HL-60/S4 treated with phorbol 12-myristate 13-acetate at 8.2 ng/mL for 4 days and 3 days (cell line): ENCODE measurements around the gene NOTO.

Experiments used
- in situ Hi-C: fragments of 300-500 bp; cut with MboI; formaldehyde crosslinking; loops from 2 replicates; pipeline ENCODE4 v1.15.0; 2022; ENCODE audit warnings: low sequenced_read_pairs

NOTO gene

GRCh38 chr2:73233154-73233931 lies 31.0 kb downstream of the NOTO start, which contains the start of gene PRADC1:
Gene PRADC1 (minus strand): TSS chr2:73233239. CDS start chr2:73233160, 79 bp downstream.
- in situ Hi-C loops: no loop called here

GRCh38 chr2:73233932-73234832 lies 31.8 kb downstream of the NOTO start, which contains the start of gene CCT7:
Gene CCT7 (plus strand): TSS chr2:73234308. CDS start chr2:73234379, 71 bp downstream.
- in situ Hi-C loops: no loop called here

GRCh38 chr2:73235315-73236028 lies 33.1 kb downstream of the NOTO start:
- in situ Hi-C loops: no loop called here

- in situ Hi-C loops: no loop called here
Observed at GRCh38 chr2:73237168-73237567, 34.8 kb downstream of the NOTO start.

- in situ Hi-C loops: no loop called here
Observed at GRCh38 chr2:73238149-73238548, 35.8 kb downstream of the NOTO start.

GRCh38 chr2:73238976-73239375 lies 36.6 kb downstream of the NOTO start:
- in situ Hi-C loops: no loop called here

GRCh38 chr2:73239776-73240175 lies 37.4 kb downstream of the NOTO start:
- in situ Hi-C loops: no loop called here

GRCh38 chr2:73243884-73244570 lies 41.7 kb downstream of the NOTO start:
- in situ Hi-C loops: no loop called here

- in situ Hi-C loops: no loop called here
Observed at GRCh38 chr2:73244580-73244979, 42.2 kb downstream of the NOTO start.

- in situ Hi-C loops: no loop called here
Observed at GRCh38 chr2:73246850-73247249, 44.5 kb downstream of the NOTO start.

GRCh38 chr2:73249636-73250035 lies 47.3 kb downstream of the NOTO start:
- in situ Hi-C loops: no loop called here

- in situ Hi-C loops: no loop called here
Observed at GRCh38 chr2:73250872-73251846, 48.8 kb downstream of the NOTO start.

- in situ Hi-C loops: no loop called here
Observed at GRCh38 chr2:73252238-73253027, 50.1 kb downstream of the NOTO start.

GRCh38 chr2:73253400-73253799 lies 51.0 kb downstream of the NOTO start:
- in situ Hi-C loops: no loop called here

- in situ Hi-C loops: no loop called here
Observed at GRCh38 chr2:73253901-73254300, 51.5 kb downstream of the NOTO start.

GRCh38 chr2:73254343-73255006 lies 52.1 kb downstream of the NOTO start:
- in situ Hi-C loops: no loop called here

- in situ Hi-C loops: no loop called here
Observed at GRCh38 chr2:73255007-73255644, 52.8 kb downstream of the NOTO start.
